K562 (cell line): ENCODE data around the gene LRRC71. TPM values are rescaled to one million over a fixed set of nuclear protein-coding genes. Genes with fewer than 3 reads are reported as not detected.

Experiments
- ATAC-seq: fragments of 200-7000 bp; cut with Tn5 transposase; 3 replicates; pipeline ENCODE4 v1.9.1; 2020; ENCODE audit warnings: moderate library complexity
- BruUV-seq: library from RNA; stranded (reverse); fragments of 400-500 nt; replicated peaks from 2 replicates; lab custom pipeline; 2021; lab: Mats Ljungman, UMichigan
- CTCF ChIA-PET: fragments of 300-600 bp; formaldehyde crosslinking; extraction: SDS; loops from one replicate; lab custom pipeline; 2021; ENCODE audit warnings: low intra/inter-chr PET ratio; lab: Yijun Ruan, JAX
- POLR2A ChIA-PET: fragments of 300-600, 350-650 bp; sonication (Branson Sonifier 250); formaldehyde crosslinking; extraction: SDS; loops from one replicate; lab custom pipeline; 2021; ENCODE audit warnings: antibody characterized with exemption, inconsistent platforms; lab: Yijun Ruan, JAX
- DNase-seq, 4 experiments: peaks; one replicate each; pipeline versions ENCODE4 v3.0.0 to v3.0.0-alpha.2; 2011 to 2018; ENCODE audit warnings: low spot score in 3 of 4, mixed read lengths in 3 of 4; ENCODE audit errors: extremely low read depth in 1 of 4
- FAIRE-seq: peaks from 2 replicates; lab custom pipeline; 2011; peaks lifted over from hg19 to GRCh38; lab: Jason Lieb, UNC
- H2AFZ ChIP-seq: 2 replicates; pipeline ENCODE4 v1.6.0; 2011; ENCODE audit warnings: low read depth, low read length, control low read depth, inconsistent platforms
- H3K27ac ChIP-seq: fragments of 200-600 bp; 3 replicates; pipeline ENCODE4 v1.8.0; 2011; ENCODE audit warnings: low read depth, mild to moderate bottlenecking, control low read depth, inconsistent platforms, low read length, moderate library complexity, mixed read lengths; ENCODE audit errors: extremely low read depth
- H3K27me3 ChIP-seq, 2 experiments: fragments of 300-600 bp in 1 of 2; 2 replicates in 1 of 2; 3 replicates in 1 of 2; pipeline versions ENCODE4 v1.6.0 to v1.8.0; 2011; ENCODE audit warnings: inconsistent platforms in 2 of 2, low read length in 2 of 2, mild to moderate bottlenecking in 1 of 2, mixed read lengths in 1 of 2, moderate library complexity in 1 of 2; ENCODE audit not compliant: control insufficient read depth in 2 of 2, insufficient read depth in 2 of 2
- H3K36me3 ChIP-seq: fragments of 300-600 bp; 3 replicates; pipeline ENCODE4 v1.8.0; 2011; ENCODE audit warnings: mild to moderate bottlenecking, low read length, inconsistent platforms; ENCODE audit not compliant: control insufficient read depth, insufficient read depth
- H3K4me1 ChIP-seq, 2 experiments: fragments of 200-600 bp in 1 of 2; replicated peaks in 1 of 2; 2 replicates in 1 of 2; 3 replicates in 1 of 2; pipeline versions ENCODE4 v1.5.1 to v1.8.0; 2011; ENCODE audit warnings: inconsistent platforms in 2 of 2, low read length in 2 of 2, mild to moderate bottlenecking in 1 of 2, mixed read lengths in 1 of 2, moderate library complexity in 1 of 2; ENCODE audit not compliant: control insufficient read depth in 2 of 2, insufficient read depth in 2 of 2
- H3K4me2 ChIP-seq: 2 replicates; pipeline ENCODE4 v1.6.1; 2011; ENCODE audit warnings: low read length, control low read depth, inconsistent platforms, mixed read lengths; ENCODE audit not compliant: insufficient read depth
- H3K4me3 ChIP-seq: fragments of 200-600 bp; sonication (generic), shearing (Covaris generic); 2 replicates; pipeline ENCODE4 v1.5.1; 2016; ENCODE audit warnings: control low read depth, inconsistent platforms
- H3K79me2 ChIP-seq: fragments of 200-600 bp; 3 replicates; pipeline ENCODE4 v1.8.0; 2011; ENCODE audit warnings: low read length, inconsistent platforms; ENCODE audit not compliant: control insufficient read depth, insufficient read depth
- H3K9ac ChIP-seq, 2 experiments: 2 replicates each; pipeline versions ENCODE4 v1.6.0 to v1.6.1; 2011; ENCODE audit warnings: low read depth in 2 of 2, low read length in 2 of 2, control low read depth in 1 of 2, inconsistent platforms in 1 of 2, mild to moderate bottlenecking in 1 of 2, mixed read lengths in 1 of 2; ENCODE audit not compliant: insufficient read depth in 1 of 2
- H3K9me1 ChIP-seq: one replicate; pipeline ENCODE4 v1.6.0; 2011; ENCODE audit warnings: inconsistent platforms, mild to moderate bottlenecking, low read length, moderate library complexity; ENCODE audit not compliant: control insufficient read depth, insufficient read depth
- H3K9me3 ChIP-seq: replicated peaks from 2 replicates; pipeline ENCODE4 v1.5.1; 2011; ENCODE audit warnings: low read depth, low read length, inconsistent platforms; ENCODE audit not compliant: control insufficient read depth, insufficient read depth
- H4K20me1 ChIP-seq: replicated peaks from 2 replicates; pipeline ENCODE4 v1.6.1; 2011; ENCODE audit warnings: low read length, inconsistent platforms, mixed read lengths; ENCODE audit not compliant: control insufficient read depth, insufficient read depth
- IFI16 ChIP-seq: fragments of 250-450 bp; sonication (Bioruptor Pico); IDR thresholded peaks from 2 replicates; pipeline ENCODE4 v2.1.2; 2022; ENCODE audit warnings: mild to moderate bottlenecking, inconsistent platforms
- MXI1 ChIP-seq: IDR thresholded peaks from 2 replicates; pipeline ENCODE4 v1.6.1; 2011; ENCODE audit warnings: low read depth, mild to moderate bottlenecking, improper control_type of control experiment, low read length
- TSHZ1 ChIP-seq: fragments of 250-450 bp; sonication (Bioruptor Pico); IDR thresholded peaks from 2 replicates; pipeline ENCODE4 v1.4.0; 2020; ENCODE audit warnings: mild to moderate bottlenecking, moderate library complexity
- ZNF583 ChIP-seq: fragments of 250-450 bp; sonication (Bioruptor Pico); IDR thresholded peaks from 2 replicates; pipeline ENCODE4 v1.4.0; 2020
- WGBS: fragments of 100-300 bp; shearing (Covaris generic); methylation state at CpG from one replicate; pipeline ENCODE4 v1.1.6; 2016; ENCODE audit warnings: low coverage, mixed read lengths; ENCODE audit not compliant: insufficient coverage; ENCODE audit errors: missing lambda C conversion rate; 5-methylcytosine and 5-hydroxymethylcytosine counted together
- in situ Hi-C: fragments of 300-500 bp; cut with MboI; formaldehyde crosslinking; loops from 4 replicates; pipeline ENCODE4 v1.15.0; 2018; ENCODE audit warnings: inconsistent platforms, mixed read lengths
- intact Hi-C: fragments of 100-400 bp; cut with micrococcal nuclease; formaldehyde crosslinking; loops from 2 replicates; pipeline ENCODE4 v1.14.2; 2022
- polyA plus RNA-seq, 8 experiments: library from polyadenylated mRNA; depleted of rRNA in 4 of 8; stranded (reverse) in 5 of 8; unstranded in 3 of 8; fragments of >200 nt; fragmentation: Nextera tagmentation in 2 of 8; fragmentation: Illumina TruSeq in 1 of 8; extraction: Ambion mirVana in 2 of 8; extraction: Trizol in 1 of 8; gene quantifications; 2 replicates each; pipeline versions ENCODE4 v1.2.1 to v1.2.3, GENCODE V29; 2011 to 2014; ENCODE audit warnings: inconsistent platforms in 1 of 8, missing spikeins in 1 of 8
- total RNA-seq, 7 experiments: library from RNA; depleted of rRNA in 6 of 7; stranded (reverse); fragments of >200 nt in 6 of 7; fragmentation: Illumina TruSeq in 2 of 7; extraction: Trizol in 2 of 7; gene quantifications; 2 replicates each; pipeline versions ENCODE4 v1.2.1 to v1.2.3, GENCODE V29; 2011 to 2021; ENCODE audit warnings: low replicate concordance in 1 of 7
- TF ChIP-seq, protein P1 (sequence below), 2 experiments: fragments of 450-650 bp in 1 of 2; IDR thresholded peaks; 2 replicates each; pipeline ENCODE4 v1.6.1; 2011 to 2017; ENCODE audit warnings: low read depth in 2 of 2, antibody characterized with exemption in 1 of 2, borderline replicate concordance in 1 of 2, low read length in 1 of 2, mild to moderate bottlenecking in 1 of 2, mixed read lengths in 1 of 2; ENCODE audit not compliant: control insufficient read depth in 1 of 2
- TF ChIP-seq, protein P2 (sequence below): fragments of 200-800 bp; sonication (Bioruptor generic); IDR thresholded peaks from 2 replicates; pipeline ENCODE4 v1.6.1; 2017; ENCODE audit warnings: missing genetic modification characterization, missing compliant biosample characterization

The LRRC71 gene
- total and polyA plus RNA-seq, 9 of the 15 experiments (the other 6 are each of a cell fraction or from before 2014, with no cell fraction given) = 0.06 to 1.2 (median 0.51) TPM; not detected in 1

DNA sequence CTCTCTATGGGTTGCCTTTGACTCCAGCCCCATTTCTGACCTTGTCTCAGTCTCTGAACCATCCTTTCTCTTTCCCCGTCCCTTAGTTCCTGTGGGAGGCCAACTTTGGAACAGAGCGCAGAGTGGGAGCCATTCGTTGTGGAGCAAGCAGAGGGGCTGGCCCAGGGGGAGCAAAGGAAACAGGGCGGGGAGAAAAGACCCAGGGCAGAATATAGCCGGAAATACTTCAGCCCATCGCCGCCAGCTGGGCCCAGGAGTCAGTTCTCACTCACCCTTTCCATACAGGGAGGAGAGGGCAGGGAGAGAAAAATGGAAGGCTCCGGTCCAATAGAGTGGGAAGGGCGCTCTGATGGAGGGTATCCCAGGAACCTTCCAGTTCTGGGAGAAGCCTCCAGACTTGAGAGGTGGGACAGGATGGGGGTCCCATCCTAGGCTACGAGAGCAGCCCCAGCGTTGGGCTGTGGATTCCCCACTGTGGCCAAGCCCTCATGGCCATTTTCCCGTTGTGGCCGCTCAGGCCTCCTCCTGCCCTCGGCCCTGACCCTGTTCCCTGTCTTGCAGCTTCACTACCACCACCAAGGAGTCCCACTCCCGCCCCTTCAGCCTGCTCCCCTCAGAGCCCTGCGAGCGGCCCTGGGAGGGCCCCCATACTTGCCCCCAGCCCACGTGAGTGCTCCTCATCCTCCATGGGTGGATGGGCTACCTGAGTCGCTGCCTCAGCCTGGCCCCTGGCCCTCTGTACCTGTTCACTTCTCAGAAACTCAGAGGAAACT lies 16.1 kb upstream of the LRRC71 start:
- no peaks in the 10 kb centered on the region for H3K9me3 ChIP-seq
- no peak overlapping the region for H3K4me2 ChIP-seq
- peaks cover 23 to 54% of the 10 kb centered on the region in 2 experiments for H3K4me1 ChIP-seq
- intact Hi-C loops = no loop called here
- TF ChIP-seq MXI1 (no peak), TSHZ1 (no peak), IFI16 (CRISPR knock-in tag) (no peak), ZNF583 (CRISPR knock-in tag) (no peak)
- TF ChIP-seq, protein P1, sequence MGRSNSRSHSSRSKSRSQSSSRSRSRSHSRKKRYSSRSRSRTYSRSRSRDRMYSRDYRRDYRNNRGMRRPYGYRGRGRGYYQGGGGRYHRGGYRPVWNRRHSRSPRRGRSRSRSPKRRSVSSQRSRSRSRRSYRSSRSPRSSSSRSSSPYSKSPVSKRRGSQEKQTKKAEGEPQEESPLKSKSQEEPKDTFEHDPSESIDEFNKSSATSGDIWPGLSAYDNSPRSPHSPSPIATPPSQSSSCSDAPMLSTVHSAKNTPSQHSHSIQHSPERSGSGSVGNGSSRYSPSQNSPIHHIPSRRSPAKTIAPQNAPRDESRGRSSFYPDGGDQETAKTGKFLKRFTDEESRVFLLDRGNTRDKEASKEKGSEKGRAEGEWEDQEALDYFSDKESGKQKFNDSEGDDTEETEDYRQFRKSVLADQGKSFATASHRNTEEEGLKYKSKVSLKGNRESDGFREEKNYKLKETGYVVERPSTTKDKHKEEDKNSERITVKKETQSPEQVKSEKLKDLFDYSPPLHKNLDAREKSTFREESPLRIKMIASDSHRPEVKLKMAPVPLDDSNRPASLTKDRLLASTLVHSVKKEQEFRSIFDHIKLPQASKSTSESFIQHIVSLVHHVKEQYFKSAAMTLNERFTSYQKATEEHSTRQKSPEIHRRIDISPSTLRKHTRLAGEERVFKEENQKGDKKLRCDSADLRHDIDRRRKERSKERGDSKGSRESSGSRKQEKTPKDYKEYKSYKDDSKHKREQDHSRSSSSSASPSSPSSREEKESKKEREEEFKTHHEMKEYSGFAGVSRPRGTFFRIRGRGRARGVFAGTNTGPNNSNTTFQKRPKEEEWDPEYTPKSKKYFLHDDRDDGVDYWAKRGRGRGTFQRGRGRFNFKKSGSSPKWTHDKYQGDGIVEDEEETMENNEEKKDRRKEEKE (IDR thresholded peaks at IDR 0.05; ENCODE audit: borderline replicate concordance in 1 of 2, control insufficient read depth in 1 of 2, low read depth in 2 of 2, low read length in 1 of 2) = no peak
- TF ChIP-seq, protein P2, sequence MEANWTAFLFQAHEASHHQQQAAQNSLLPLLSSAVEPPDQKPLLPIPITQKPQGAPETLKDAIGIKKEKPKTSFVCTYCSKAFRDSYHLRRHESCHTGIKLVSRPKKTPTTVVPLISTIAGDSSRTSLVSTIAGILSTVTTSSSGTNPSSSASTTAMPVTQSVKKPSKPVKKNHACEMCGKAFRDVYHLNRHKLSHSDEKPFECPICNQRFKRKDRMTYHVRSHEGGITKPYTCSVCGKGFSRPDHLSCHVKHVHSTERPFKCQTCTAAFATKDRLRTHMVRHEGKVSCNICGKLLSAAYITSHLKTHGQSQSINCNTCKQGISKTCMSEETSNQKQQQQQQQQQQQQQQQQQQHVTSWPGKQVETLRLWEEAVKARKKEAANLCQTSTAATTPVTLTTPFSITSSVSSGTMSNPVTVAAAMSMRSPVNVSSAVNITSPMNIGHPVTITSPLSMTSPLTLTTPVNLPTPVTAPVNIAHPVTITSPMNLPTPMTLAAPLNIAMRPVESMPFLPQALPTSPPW (CRISPR knock-in tag) = no peak
- TF ChIP-seq, all 486 proteins: peak for 0
- FAIRE-seq = no peak
- CTCF ChIA-PET = no interaction called here
- Histone ChIP-seq H4K20me1 (no peaks in the 10 kb centered on the region), H3K9me1 (peaks cover 4% of the 10 kb centered on the region), H3K27me3 (no peaks in the 10 kb centered on the region), H3K9ac (peak overlapping the region in 1 of 2 experiments; percentile 28; a peak in 1 of 4 replicates), H3K79me2 (no peaks in the 10 kb centered on the region), H3K36me3 (no peaks in the 10 kb centered on the region), H3K27ac (no peak overlapping the region), H2AFZ (no peak overlapping the region), H3K4me3 (no peak overlapping the region)
- no peak for ATAC-seq
- in situ Hi-C loops = no loop called here
- WGBS = 49% methylated on average over 17 of the region's 19 CpGs
- POLR2A ChIA-PET = no interaction called here
- no TSS peak for BruUV-seq
- DNase-seq = no peak
